NCI-H128 (cell line): ENCODE data around the gene SLC43A2.
"Not testable (repeated sequence)": the region's sequence is repeated elsewhere in the genome, so short reads cannot be mapped to it uniquely, and the experiment has no call there.

Experiments
- DNase-seq: peaks from one replicate; lab custom pipeline; 2025; ENCODE audit not compliant: unreplicated experiment; lab: John Stamatoyannopoulos, UW

Gene SLC43A2

DNA sequence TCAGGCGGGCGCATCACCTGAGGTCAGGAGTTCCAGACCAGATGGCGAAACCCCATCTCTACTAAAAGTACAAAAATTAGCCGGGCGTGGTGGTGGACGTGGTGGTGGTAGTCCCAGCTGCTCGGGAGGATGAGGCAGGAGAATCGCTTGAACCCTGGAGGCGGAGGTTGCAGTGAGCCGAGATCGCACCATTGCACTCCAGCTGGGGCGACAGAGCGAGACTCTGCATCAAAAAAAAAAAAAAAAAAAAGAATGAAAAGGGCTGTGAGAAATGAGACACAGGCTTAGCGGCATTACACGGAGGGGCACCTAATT lies 65.2 kb downstream of the SLC43A2 start:
- DNase-seq: not testable (repeated sequence)

DNA sequence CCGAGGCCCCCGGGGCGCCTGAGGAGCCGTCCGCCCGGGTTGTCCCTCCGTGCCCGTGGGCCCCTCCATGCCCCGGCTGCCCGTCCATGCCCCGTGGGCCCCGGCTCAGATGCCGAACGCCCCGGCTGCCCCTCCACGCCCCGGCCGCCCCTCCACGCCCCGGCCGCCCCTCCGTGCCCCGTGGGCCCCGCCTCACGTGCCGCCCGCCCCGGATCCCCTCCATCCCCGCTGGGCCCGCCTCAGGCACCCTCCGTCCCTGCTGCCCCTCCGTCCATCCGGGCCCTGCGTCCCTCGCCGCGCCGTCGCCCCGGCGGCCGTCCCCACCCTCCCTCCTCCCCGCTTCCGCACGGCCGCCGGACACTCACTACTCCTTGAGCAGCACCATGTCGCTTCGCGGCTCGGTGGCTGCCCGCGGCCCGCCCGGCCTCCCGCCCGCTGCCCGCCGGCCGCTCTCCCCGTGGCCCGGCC lies 66.4 kb downstream of the SLC43A2 start:
- no peak for DNase-seq

DNA sequence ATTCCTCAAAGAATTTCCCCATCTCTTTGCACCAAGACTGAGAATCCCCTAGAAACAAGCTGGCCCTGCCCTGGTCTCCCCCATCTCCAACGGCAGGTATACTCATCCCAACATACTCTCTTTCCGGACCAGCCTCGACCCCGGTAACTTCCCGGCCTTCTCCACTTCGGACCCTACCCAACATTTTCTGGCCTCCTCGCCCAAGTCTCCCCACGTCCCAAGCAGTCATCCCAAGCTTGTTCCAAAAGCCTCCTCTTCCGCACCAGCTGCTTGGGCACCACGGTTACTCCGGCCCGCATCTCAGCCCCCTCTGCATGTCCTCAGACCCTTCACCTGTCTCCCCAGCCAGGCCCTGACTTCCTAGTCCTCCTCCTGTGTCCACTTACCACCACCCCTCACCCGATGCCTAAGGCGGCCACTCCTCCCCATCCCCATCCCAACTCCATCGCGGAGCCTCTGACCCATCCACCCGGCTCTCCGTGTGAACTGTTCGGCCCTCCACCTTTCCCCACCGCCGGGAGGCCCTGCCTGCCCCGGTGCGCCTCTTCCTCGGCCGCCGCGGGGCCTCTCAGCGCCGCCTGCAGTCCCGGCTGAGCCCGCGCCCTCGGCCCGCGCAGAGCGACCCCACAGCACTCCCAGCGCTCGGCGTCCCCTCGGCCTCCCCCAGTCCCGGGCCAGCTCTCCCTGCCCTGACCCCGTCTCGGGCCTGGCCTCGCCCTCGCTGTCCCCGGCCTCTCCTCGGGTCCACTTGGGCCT lies 67.0 kb downstream of the SLC43A2 start:
- no peak for DNase-seq

DNA sequence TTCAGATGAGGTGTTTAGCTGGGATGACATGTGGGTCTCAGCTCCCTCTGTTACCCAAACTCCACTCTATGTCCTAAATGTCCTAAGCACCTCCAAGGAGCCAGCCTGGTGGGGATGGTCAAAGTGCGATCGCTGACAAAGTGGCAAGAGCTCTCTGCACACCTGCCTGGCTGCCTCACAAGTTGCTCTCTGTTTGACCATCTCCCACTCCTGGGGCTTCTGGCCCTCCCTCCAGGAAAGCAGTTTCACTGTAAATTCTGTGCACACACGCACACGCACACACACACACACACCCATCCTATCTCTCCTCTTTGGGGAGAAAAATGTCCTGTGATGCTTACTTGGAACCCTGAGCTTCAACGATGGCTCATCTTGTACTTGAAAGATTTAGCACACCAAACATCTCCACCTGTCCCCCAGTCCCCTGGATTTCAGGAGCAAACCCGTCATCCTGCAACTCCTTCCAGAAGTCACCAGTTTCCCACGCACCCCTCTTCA lies 67.7 kb downstream of the SLC43A2 start:
- DNase-seq: no peak

DNA sequence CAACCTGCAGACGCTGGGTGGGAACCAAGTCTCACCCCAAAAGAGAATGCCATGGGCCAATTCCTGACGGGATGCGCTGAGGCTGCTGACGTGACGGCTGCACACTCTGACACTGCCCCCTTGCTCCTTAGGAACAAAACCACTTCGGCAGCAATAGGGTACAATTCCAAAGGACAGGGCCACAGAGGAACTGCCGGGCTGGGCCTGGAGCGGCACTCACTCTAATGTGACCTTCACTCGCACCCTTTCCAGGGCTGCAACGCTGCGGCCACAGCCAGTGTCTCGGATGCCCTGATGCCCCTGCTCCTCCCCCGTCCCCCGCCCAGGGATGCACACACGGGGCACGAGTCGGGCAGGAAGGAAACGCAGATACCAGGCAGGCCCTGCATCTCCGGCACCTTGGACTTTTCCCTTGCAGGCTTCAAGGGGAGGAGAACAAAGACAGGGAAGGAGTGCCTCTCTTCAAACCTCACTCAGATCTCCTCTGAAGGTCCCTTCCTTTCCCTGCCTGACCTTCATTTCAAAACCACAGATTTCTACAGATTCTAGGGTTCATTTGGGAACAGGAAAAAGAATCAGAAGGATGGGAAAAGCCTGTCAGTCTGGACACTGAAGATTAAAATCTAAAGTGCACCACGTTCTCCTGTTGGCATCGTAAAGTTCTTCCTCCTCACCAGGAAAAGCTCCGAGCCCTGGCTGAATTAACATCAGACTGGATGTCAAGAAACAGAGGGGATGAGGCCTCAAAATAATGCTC lies 68.4 kb downstream of the SLC43A2 start:
- DNase-seq: no peak

DNA sequence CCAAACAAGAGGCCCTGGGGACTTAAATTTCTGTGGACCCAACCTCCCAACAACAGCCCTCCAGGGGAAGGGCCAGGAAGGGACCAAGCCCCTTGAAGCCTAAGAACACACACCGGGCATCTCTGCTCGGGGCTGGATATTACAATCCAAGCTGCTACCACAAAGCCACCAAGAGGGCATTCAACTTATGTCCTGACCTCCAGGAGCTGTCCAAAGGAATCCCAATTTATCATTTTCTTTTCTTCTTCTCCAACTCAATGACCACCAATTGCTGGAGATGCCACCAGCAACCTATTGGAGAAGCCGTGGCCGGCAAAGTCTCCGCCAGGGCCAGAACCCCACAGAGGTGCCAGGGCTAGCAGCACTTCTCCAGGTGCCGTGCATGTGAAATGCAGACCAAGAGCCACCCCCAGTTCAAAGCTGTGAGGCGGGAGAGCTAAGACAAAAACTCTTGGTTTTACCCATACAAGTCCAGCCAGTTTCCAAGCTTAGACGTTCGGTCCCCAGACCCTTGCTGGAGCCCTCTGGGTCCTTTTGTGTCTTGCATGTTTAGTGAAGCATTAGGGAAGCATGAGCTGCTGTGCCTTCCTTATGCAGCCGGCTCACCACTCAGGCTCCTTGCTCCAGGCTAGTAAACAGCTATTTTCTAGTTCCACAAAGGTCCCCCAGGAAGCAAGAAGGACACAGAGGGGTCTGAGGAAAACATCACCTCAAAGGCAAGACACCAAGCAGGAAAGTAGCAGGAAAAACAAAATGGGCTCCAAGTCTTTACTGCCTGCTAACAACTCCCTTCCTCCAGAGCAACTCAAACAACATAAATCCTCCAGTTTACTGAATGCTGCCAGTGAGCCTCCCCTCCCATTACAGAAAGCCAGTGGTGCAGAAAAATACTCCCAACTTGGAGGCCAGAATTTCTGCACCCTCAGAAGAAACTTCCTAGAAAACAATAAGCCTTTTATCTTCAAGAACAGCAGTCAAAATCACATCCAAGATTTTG lies 69.3 kb downstream of the SLC43A2 start:
- no peak for DNase-seq

DNA sequence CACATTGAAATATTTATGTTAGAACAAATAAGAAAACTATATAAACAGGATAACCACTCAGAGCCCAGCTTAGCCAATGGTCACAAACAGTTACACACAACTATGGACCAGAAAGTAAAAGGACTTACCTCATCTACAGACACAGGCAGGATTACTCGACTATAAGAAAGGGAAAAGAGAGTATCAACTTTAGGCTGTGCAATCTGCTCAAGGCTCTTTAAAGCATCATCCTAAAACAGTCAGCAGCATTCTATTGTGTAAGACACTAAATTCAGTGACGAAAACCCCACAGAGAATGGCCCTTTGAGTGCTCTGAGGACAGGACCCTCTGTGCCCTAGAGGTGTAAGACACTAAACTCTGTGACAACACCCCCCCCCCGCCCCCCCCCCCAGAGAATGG lies 70.2 kb downstream of the SLC43A2 start:
- DNase-seq: no peak

DNA sequence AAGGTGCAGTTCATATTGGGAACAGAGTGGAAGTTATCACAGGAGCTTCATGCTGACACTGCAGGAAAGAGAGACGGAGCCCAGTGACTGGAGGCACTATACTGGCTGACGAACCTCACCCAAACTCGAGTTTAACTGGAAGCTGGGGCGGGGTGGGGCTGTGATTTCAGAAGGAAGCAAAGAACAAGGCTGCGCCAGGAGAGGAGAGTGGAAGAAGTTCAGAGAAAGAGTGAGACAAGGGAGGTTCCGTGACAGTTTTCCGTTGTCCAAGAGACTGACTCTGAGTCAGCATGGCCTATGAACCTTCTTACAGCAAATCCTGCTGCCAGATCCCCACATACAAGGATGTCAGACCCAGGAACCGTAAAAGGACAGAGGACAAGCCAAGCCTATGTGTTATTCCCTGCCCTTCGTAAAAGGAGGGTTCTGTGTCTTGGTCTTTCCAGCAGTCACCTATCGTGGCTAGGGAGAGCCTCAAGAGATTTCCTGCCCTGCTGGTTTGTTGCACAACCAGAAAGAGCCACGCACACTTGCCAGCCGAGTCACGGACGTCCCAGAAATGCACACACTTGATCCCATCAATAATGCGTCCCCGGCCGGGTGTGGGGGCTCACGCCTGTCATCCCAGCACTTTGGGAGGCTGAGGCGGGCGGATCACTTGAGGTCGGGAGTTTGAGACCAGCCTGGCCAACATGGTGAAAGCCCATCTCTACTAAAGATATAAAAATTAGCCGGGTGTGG lies 71.1 kb downstream of the SLC43A2 start:
- DNase-seq: no peak

DNA sequence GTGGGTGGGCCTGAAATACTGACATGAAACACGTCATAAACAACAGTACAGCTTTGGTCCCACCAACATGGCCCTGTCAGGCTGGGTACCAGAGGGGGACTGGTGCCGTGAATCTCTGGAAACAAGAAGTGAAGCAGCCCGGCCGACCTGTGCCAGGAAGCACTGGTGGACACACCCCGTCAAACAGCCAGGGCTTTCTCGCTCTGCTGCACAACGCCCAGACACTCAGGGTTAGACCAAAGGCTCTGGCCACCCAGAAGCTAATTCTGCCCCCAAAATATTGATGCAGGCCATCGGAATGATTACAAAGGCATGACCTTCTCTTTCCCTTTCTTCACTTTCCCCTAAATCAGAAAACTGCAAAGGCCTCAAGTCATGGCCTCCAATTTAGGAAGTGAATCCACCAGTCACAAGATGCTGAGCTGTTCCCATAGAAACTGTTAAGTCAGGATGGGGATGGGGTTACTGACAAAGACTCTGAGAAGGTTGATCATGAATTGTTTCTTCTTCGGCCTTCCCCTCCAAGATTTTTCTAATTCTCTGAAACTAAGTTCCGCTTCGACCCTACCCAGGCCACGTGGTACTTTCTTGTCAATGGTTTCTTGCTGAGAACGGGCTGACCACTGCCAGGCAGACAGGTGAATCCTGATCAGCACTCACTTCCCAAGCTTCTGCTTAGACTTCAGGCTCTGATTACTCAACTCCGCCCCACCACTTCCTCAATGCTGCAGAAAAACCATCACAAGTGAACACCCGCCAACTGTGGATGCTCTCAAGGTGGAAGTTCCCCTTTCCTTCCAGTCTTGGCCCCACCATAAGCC lies 72.8 kb downstream of the SLC43A2 start:
- no peak for DNase-seq

DNA sequence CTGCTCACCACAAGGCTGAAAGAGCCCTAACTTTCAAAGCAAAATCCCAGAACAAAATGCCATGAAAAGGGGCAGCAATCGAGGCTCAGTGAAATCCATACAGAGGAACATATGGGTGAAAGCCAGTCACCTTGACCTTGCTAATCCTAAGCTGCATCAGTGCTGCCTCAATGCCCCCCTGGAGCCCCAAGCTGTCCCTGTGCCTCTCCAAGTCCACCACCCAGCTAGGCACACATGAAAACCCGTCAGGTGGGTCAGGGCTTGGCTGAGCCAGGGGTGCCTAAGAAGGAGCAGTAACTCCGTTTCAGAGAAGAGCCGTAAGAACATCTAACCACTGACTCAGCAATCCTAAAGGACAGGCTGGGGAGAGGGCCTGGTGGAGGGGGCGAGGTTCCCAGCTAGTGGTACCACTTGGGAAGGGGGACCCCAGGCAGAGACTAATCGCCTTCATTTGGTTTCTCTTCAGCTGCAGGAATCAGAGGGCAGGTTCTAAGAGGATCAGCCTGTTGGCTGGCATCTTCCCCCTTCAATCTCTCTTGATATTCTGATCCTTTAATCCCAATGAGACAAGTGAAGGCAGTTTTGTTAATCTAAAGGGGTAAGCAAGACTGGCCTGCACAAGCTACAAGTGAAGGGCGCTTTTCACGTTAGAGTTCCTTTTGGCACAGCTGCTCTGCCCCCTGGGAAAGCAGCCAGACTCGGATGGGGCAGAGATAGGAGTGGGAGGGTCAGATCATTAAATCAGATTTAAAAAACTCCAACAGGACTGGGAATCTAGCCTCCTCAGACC lies 73.7 kb downstream of the SLC43A2 start:
- DNase-seq: no peak

DNA sequence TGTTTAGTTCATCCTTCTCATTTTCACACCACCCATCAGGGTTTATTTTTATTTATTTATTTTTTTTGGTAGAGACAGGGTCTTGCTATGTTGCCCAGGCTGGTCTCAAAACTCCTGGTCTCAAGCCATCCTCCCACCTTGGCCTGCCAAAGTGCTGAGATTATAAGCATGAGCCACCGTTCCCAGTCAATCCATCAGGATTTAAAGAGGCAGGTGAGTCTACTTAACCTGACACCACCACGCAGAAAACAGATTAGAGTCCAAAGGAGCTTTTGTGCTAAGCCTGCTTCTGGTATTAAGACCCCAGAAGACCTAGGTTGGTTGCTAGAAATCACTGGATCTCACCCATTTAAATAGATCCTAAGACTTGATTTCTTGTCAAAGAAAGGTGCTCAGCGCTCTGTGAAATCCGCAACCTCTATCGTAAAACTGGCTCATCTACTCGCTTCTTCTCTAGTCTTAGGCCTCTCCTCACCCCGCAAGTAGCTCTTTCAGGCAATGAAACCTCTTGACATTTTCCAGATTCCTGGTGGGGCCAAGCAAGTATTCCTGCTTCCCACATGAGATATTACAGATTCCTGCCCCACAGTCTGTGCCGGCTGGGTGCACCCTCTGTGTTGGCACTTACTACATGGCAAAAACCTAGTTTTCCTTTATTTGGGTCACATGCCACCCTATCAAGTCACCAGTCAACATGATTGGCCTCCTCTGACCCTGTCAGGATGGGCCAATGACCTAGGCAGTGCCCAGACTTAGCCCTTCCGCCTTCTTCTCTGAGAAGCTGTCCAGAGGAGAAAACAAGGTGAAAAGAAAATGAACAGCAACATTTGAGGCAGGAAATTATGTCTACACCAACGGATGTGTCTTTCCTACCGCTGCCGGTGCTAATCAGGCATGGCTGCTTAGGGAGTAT lies 75.0 kb downstream of the SLC43A2 start:
- no peak for DNase-seq

DNA sequence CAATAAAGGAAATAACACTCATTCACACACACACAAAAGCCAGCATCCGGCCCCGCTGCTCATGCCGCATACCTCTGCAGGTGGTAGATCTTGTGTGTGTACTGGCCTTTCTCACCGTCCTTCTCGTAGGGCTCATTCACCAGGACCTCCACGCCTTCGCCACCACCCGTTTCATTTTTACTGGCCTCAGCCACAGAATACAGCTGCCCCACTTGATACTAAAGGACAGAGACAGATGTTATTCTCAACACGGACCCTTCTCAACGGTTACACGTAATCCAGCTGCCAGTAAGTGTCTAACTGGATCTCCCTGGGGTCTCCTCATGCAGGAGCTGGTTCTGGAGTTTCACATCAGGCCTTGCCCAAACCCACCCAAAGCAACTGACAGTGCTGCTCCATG lies 75.7 kb downstream of the SLC43A2 start:
- DNase-seq: no peak

DNA sequence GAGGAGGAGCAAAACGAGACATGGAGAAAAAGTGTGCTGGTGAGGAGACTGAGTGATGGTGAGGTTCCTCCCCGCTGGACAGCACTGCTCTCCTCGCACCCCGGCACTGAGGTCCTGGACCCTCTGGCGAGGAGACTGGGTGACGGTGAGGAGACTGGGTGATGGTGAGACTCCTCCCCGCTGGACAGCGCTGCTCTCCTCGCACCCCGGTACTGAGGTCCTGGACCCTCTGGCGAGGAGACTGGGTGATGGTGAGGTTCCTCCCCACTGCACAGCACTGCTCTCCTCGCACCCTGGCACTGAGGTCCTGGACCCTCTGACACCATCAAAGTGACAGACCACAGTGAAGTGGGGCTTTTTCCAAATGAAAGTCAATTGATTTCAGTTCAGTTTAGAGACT lies 76.9 kb downstream of the SLC43A2 start:
- DNase-seq: no peak

DNA sequence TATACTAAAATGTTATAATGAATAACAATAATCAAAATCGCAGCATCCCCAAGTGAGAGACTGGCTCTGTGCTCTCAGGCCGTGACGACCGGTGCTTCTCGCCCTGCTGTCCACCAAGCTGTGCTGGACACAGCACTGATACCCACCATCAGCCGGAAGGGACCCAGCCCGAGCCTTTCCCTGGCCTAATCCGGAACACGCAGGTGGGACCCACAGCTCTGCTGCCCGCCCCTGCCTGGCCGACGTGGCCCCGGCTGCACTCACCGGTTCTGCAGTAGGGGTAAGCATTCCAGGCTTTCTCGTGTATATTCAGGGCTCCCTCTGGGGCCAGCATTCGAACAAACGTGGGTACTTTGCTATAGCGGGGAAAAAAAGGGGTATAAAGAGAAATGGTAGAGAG lies 80.6 kb downstream of the SLC43A2 start:
- DNase-seq: no peak

DNA sequence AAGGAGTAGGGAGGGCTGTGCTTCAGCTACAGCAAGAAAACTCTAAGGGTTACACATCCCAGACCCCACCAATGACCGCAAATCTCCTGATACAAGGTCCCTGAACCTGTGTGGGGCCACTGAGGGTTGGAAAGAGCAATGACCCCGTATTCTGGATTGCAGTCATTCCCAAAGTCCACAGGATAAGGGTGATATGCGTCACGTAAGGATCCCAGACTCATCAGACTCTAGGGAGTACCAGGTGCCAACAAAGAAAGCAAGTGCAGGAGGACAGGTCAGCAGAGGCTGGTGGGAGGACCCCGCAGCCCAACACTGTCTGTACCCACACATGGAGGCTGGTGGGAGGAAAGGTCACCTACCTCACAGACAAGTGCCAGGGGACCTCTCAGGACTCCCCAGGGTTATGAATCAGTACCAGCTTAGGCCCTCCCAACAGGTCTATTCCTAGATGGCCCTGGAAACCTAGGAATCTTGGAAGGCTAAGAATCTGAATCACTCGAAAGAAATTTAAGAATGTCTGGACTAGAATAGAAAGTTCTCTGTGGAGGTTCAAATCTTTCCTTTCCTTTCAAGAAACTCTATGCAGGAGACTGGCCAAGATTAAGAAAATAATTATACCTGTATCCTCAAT lies 82.2 kb downstream of the SLC43A2 start:
- DNase-seq: no peak

DNA sequence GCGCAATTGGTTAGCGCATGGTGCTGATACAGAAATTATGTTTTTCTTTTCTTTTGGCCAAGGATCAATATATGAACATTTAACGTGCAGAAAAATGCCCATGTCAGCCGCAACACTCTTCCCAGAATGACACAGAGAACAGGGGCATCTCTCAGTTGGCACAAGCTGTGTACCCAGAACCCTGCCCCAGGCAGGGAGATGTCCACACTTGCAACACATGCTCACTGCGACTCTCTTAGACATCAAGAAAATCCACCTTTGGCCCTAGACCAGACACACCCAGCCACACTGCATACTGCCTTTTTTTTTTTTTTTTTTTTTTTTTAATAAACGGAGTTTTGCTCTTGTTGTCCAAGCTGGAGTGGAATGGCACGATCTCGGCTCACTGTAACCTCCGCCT lies 83.0 kb downstream of the SLC43A2 start:
- no peak for DNase-seq

DNA sequence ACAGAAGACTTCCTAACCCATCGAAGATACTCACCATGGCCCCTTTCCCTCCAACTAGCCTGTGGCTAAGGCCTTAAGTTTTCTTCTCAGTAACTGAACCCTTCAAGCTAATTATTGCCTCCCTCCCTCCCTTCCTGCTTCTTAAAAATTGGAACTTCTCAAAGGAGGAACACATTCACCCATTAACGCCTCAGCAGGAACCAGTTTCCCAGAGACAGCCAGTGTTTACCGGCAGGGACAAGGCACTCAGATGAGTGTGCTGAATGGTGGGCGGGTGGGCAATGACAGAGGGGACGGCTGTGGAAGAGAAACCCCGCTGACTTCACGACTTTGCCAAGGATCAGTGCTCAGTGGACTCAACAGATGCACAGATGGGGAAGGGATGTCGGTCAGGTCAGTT lies 86.3 kb downstream of the SLC43A2 start:
- DNase-seq: no peak
